HepG2 (cell line): Measurements from ENCODE around the gene SEBOX. TPM values are rescaled to one million over a fixed set of nuclear protein-coding genes. Genes with fewer than 3 reads are reported as not detected.

Source experiments
- BRCA1 ChIP-seq: sonication (generic); formaldehyde crosslinking; IDR thresholded peaks from 2 replicates; pipeline ENCODE4 v1.4.0; 2020; ENCODE audit warnings: missing genetic modification reagents
- FOXO1 ChIP-seq: sonication (generic); formaldehyde crosslinking; IDR thresholded peaks from 2 replicates; pipeline ENCODE4 v1.4.0; 2020; ENCODE audit warnings: missing genetic modification reagents
- GPN1 ChIP-seq: sonication (generic); formaldehyde crosslinking; IDR thresholded peaks from 2 replicates; pipeline ENCODE4 v1.5.1; 2020; ENCODE audit warnings: missing genetic modification reagents, borderline replicate concordance
- MED13 ChIP-seq: sonication (generic); formaldehyde crosslinking; IDR thresholded peaks from 2 replicates; pipeline ENCODE4 v1.5.0; 2020; ENCODE audit warnings: missing genetic modification reagents
- MEIS2 ChIP-seq: sonication (generic); formaldehyde crosslinking; IDR thresholded peaks from 2 replicates; pipeline ENCODE4 v1.9.0; 2021; ENCODE audit warnings: mild to moderate bottlenecking, missing genetic modification reagents
- PPARG ChIP-seq: conservative IDR thresholded peaks from 2 replicates; pipeline ENCODE4 v1.6.1; 2016; ENCODE audit warnings: missing biosample characterization, missing genetic modification reagents
- RFX5 ChIP-seq: IDR thresholded peaks from 2 replicates; pipeline ENCODE4 v1.6.1; 2011; ENCODE audit warnings: low read depth, low read length, improper control_type of control experiment
- ZBTB20 ChIP-seq: sonication (generic); formaldehyde crosslinking; IDR thresholded peaks from 2 replicates; pipeline ENCODE4 v1.8.1; 2023; ENCODE audit warnings: missing genetic modification reagents, low read depth, mild to moderate bottlenecking, borderline replicate concordance
- ZNF317 ChIP-seq: sonication (generic); formaldehyde crosslinking; IDR thresholded peaks from 2 replicates; pipeline ENCODE4 v1.5.0; 2020; ENCODE audit warnings: mild to moderate bottlenecking, missing genetic modification reagents
- ZNF75D ChIP-seq: sonication (generic); formaldehyde crosslinking; IDR thresholded peaks from 2 replicates; pipeline ENCODE4 v1.8.1; 2023; ENCODE audit warnings: missing genetic modification reagents, mild to moderate bottlenecking, borderline replicate concordance
- polyA plus RNA-seq, 8 experiments: library from polyadenylated mRNA; depleted of rRNA in 3 of 8; stranded (reverse) in 7 of 8; unstranded in 1 of 8; fragments of >200 nt; fragmentation: Illumina TruSeq in 4 of 8; extraction: Trizol in 4 of 8; gene quantifications; 2 replicates each; pipeline versions ENCODE4 v1.2.1 to v1.2.3, GENCODE V29; 2011 to 2016; ENCODE audit warnings: low read depth in 4 of 8, missing spikeins in 1 of 8, mixed read lengths in 1 of 8; ENCODE audit not compliant: insufficient read depth in 1 of 8
- total RNA-seq, 5 experiments: library from RNA; depleted of rRNA; stranded (reverse); fragments of >200 nt; fragmentation: Illumina TruSeq; extraction: Trizol; gene quantifications; 2 replicates each; pipeline ENCODE4 v1.2.3, GENCODE V29; 2016; ENCODE audit warnings: low read depth in 1 of 5
- TF ChIP-seq, protein P1 (sequence below), 2 experiments: sonication (generic) in 1 of 2; formaldehyde crosslinking in 1 of 2; IDR thresholded peaks; 2 replicates each; pipeline versions ENCODE4 v1.5.1 to v1.6.1; 2011 to 2020; ENCODE audit warnings: borderline replicate concordance in 1 of 2, low read depth in 1 of 2, low read length in 1 of 2, mild to moderate bottlenecking in 1 of 2, missing genetic modification reagents in 1 of 2, moderate library complexity in 1 of 2
- TF ChIP-seq, protein P2 (sequence below): sonication (generic); formaldehyde crosslinking; IDR thresholded peaks from 2 replicates; pipeline ENCODE4 v1.4.0; 2020; ENCODE audit warnings: missing genetic modification reagents
- TF ChIP-seq, protein P3 (sequence below): sonication (generic); formaldehyde crosslinking; IDR thresholded peaks from one replicate; pipeline ENCODE4 v1.5.1; 2020; ENCODE audit warnings: mild to moderate bottlenecking, missing genetic modification reagents; ENCODE audit errors: not compliant biosample characterization
- TF ChIP-seq, protein P4 (sequence below): sonication (generic); formaldehyde crosslinking; conservative IDR thresholded peaks from 2 replicates; pipeline ENCODE4 v1.4.0; 2020; ENCODE audit warnings: missing genetic modification reagents

SEBOX gene
- total and polyA plus RNA-seq, 2 of the 13 experiments (the other 11 are each of a cell fraction or from before 2014, with no cell fraction given): not detected

DNA sequence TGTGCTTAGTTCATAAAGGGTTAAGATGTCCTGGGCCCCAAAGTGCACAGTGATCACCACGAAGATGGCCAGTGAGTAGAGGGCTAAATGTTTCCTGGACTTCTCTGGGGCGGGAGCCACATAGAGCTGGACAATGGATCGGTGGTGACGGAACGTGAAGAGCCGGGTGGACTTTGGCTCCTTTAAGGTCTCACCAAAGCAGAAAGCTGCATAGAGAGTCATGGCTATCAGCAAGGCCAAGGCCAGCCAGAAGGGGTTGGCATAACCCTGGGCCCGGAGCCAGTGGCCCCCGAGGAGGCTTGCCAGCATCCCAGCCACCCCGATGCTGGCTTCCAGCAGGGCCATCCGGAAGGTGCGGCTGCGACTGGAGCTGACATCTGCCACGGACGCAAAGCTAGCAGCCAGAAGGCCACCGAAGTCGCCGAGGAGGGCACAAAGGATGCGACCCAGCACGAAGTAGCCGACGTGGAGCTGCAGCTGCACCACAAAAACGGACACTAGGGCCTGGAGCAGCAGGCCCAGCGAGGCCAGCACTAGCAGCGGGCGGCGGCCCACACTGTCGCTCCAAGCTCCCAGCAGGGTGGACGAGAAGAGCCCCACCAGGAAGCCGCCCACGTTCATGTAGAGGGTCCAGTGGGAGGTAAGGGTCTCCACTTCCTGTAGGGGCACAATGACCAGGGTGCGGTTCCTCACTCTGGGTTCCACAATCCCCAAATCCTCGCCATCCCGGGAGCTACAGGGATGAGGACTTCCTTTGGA lies 40.0 kb upstream of the SEBOX start (continued):
- TF ChIP-seq, protein P1, sequence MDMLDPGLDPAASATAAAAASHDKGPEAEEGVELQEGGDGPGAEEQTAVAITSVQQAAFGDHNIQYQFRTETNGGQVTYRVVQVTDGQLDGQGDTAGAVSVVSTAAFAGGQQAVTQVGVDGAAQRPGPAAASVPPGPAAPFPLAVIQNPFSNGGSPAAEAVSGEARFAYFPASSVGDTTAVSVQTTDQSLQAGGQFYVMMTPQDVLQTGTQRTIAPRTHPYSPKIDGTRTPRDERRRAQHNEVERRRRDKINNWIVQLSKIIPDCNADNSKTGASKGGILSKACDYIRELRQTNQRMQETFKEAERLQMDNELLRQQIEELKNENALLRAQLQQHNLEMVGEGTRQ (IDR thresholded peaks at IDR 0.05; ENCODE audit: low read depth, low read length): no peak
- TF ChIP-seq, protein P1 (CRISPR knock-in tag; IDR thresholded peaks at IDR 0.05; ENCODE audit: borderline replicate concordance): no peak
- TF ChIP-seq PPARG (CRISPR knock-in tag) (0 out of 2 replicates have a peak, but pooled peaks have one; percentile 20), FOXO1 (CRISPR knock-in tag) (0 out of 2 replicates have a peak, but pooled peaks have one; percentile 34), ZNF317 (no peak), ZNF75D (CRISPR knock-in tag) (no peak), RFX5 (no peak), BRCA1 (CRISPR knock-in tag) (no peak), GPN1 (CRISPR knock-in tag) (no peak), MEIS2 (0 out of 2 replicates have a peak, but pooled peaks have one; percentile 55), ZBTB20 (CRISPR knock-in tag) (no peak), MED13 (CRISPR knock-in tag) (peak; percentile 68; the same call in 1 of the 2 replicates)
- TF ChIP-seq, protein P2, sequence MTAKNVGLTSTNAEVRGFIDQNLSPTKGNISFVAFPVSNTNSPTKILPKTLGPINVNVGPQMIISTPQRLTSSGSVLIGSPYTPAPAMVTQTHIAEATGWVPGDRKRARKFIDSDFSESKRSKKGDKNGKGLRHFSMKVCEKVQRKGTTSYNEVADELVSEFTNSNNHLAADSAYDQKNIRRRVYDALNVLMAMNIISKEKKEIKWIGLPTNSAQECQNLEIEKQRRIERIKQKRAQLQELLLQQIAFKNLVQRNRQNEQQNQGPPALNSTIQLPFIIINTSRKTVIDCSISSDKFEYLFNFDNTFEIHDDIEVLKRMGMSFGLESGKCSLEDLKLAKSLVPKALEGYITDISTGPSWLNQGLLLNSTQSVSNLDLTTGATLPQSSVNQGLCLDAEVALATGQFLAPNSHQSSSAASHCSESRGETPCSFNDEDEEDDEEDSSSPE (CRISPR knock-in tag): no peak
- TF ChIP-seq, protein P3, sequence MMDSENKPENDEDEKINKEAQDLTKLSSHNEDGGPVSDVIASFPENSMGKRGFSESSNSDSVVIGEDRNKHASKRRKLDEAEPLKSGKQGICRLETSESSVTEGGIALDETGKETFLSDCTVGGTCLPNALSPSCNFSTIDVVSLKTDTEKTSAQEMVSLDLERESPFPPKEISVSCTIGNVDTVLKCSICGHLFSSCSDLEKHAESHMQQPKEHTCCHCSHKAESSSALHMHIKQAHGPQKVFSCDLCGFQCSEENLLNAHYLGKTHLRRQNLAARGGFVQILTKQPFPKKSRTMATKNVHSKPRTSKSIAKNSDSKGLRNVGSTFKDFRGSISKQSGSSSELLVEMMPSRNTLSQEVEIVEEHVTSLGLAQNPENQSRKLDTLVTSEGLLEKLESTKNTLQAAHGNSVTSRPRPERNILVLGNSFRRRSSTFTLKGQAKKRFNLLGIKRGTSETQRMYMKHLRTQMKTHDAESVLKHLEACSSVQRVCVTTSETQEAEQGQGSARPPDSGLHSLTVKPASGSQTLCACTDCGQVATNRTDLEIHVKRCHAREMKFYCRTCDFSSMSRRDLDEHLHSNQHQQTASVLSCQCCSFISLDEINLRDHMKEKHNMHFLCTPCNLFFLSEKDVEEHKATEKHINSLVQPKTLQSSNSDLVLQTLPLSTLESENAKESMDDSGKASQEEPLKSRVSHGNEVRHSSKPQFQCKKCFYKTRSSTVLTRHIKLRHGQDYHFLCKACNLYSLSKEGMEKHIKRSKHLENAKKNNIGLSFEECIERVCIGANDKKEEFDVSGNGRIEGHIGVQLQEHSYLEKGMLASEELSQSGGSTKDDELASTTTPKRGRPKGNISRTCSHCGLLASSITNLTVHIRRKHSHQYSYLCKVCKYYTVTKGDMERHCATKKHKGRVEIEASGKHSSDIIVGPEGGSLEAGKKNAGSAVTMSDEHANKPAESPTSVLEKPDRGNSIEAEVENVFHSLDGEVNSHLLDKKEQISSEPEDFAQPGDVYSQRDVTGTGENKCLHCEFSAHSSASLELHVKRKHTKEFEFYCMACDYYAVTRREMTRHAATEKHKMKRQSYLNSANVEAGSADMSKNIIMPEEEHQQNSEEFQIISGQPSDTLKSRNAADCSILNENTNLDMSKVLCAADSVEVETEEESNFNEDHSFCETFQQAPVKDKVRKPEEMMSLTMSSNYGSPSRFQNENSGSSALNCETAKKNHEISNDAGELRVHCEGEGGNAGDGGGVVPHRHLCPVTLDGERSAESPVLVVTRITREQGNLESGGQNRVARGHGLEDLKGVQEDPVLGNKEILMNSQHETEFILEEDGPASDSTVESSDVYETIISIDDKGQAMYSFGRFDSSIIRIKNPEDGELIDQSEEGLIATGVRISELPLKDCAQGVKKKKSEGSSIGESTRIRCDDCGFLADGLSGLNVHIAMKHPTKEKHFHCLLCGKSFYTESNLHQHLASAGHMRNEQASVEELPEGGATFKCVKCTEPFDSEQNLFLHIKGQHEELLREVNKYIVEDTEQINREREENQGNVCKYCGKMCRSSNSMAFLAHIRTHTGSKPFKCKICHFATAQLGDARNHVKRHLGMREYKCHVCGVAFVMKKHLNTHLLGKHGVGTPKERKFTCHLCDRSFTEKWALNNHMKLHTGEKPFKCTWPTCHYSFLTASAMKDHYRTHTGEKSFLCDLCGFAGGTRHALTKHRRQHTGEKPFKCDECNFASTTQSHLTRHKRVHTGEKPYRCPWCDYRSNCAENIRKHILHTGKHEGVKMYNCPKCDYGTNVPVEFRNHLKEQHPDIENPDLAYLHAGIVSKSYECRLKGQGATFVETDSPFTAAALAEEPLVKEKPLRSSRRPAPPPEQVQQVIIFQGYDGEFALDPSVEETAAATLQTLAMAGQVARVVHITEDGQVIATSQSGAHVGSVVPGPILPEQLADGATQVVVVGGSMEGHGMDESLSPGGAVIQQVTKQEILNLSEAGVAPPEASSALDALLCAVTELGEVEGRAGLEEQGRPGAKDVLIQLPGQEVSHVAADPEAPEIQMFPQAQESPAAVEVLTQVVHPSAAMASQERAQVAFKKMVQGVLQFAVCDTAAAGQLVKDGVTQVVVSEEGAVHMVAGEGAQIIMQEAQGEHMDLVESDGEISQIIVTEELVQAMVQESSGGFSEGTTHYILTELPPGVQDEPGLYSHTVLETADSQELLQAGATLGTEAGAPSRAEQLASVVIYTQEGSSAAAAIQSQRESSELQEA: no peak
- TF ChIP-seq, protein P4, sequence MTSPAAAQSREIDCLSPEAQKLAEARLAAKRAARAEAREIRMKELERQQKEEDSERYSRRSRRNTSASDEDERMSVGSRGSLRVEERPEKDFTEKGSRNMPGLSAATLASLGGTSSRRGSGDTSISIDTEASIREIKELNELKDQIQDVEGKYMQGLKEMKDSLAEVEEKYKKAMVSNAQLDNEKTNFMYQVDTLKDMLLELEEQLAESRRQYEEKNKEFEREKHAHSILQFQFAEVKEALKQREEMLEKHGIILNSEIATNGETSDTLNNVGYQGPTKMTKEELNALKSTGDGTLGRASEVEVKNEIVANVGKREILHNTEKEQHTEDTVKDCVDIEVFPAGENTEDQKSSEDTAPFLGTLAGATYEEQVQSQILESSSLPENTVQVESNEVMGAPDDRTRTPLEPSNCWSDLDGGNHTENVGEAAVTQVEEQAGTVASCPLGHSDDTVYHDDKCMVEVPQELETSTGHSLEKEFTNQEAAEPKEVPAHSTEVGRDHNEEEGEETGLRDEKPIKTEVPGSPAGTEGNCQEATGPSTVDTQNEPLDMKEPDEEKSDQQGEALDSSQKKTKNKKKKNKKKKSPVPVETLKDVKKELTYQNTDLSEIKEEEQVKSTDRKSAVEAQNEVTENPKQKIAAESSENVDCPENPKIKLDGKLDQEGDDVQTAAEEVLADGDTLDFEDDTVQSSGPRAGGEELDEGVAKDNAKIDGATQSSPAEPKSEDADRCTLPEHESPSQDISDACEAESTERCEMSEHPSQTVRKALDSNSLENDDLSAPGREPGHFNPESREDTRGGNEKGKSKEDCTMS (CRISPR knock-in tag): no peak
